ENCODE measurements around the gene PPFIBP1.

PPFIBP1 gene

GRCh38 chr12:27667540-27667939, 143.5 kb downstream of the PPFIBP1 start:
- no peak for DNase-seq (ENCODE audit: low spot score)

GRCh38 chr12:27672051-27672450, 148.0 kb downstream of the PPFIBP1 start:
- no peak for DNase-seq (ENCODE audit: low spot score)

- DNase-seq (ENCODE audit: low spot score) = no peak
These were observed 148.6 kb downstream of the PPFIBP1 start for GRCh38 chr12:27672643-27673042.

GRCh38 chr12:27673101-27673718, 149.2 kb downstream of the PPFIBP1 start:
- DNase-seq (ENCODE audit: low spot score) = no peak

- DNase-seq (ENCODE audit: low spot score) = no peak
These were observed 151.0 kb downstream of the PPFIBP1 start for GRCh38 chr12:27674989-27675388.

GRCh38 chr12:27680619-27681018, 156.6 kb downstream of the PPFIBP1 start:
- no peak for DNase-seq (ENCODE audit: low spot score)

GRCh38 chr12:27682534-27682933, 158.5 kb downstream of the PPFIBP1 start:
- DNase-seq (ENCODE audit: low spot score) = no peak

GRCh38 chr12:27685274-27685673, 161.3 kb downstream of the PPFIBP1 start:
- DNase-seq (ENCODE audit: low spot score) = no peak

- no peak for DNase-seq (ENCODE audit: low spot score)
These were observed 162.1 kb downstream of the PPFIBP1 start for GRCh38 chr12:27686147-27686546.

- no peak for DNase-seq (ENCODE audit: low spot score)
These were observed 164.7 kb downstream of the PPFIBP1 start for GRCh38 chr12:27688671-27689070.

- no peak for DNase-seq (ENCODE audit: low spot score)
These were observed 165.7 kb downstream of the PPFIBP1 start for GRCh38 chr12:27689558-27690180.

- DNase-seq (ENCODE audit: low spot score) = no peak
These were observed 169.4 kb downstream of the PPFIBP1 start for GRCh38 chr12:27693403-27693802.

GRCh38 chr12:27695556-27696292, 171.7 kb downstream of the PPFIBP1 start:
- DNase-seq (ENCODE audit: low spot score) = no peak

GRCh38 chr12:27696293-27696652, 172.3 kb downstream of the PPFIBP1 start, which contains the start of gene REP15:
Gene REP15, plus strand, starts transcription at chr12:27696447. Its CDS starts 116 bp downstream, at chr12:27696563.
- DNase-seq (ENCODE audit: low spot score) = no peak

- no peak for DNase-seq (ENCODE audit: low spot score)
These were observed 173.0 kb downstream of the PPFIBP1 start for GRCh38 chr12:27696864-27697564.

- peak; percentile 85 for DNase-seq (ENCODE audit: low spot score)
These were observed 179.9 kb downstream of the PPFIBP1 start for GRCh38 chr12:27703720-27704452.

- no peak for DNase-seq (ENCODE audit: low spot score)
These were observed 181.3 kb downstream of the PPFIBP1 start for GRCh38 chr12:27705263-27705662.

GRCh38 chr12:27707216-27707615, 183.2 kb downstream of the PPFIBP1 start:
- no peak for DNase-seq (ENCODE audit: low spot score)

- no peak for DNase-seq (ENCODE audit: low spot score)
These were observed 185.4 kb downstream of the PPFIBP1 start for GRCh38 chr12:27709212-27709931.

- DNase-seq (ENCODE audit: low spot score) = peak; percentile 68
These were observed 186.1 kb downstream of the PPFIBP1 start for GRCh38 chr12:27709932-27710591.

All from pons (tissue), 1 donor.